Natural killer cell (primary cell): ENCODE results near the gene TMEM52B. TPM values are rescaled to one million over a fixed set of nuclear protein-coding genes. Genes with fewer than 3 reads are reported as not detected.

Experiments
- ATAC-seq, 3 donors: fragments of 150-1000 bp in 2 of 3; fragments of 200-7000 bp in 1 of 3; cut with Tn5 transposase; 1 replicate in 1 of 3; 2 replicates in 2 of 3; pipeline ENCODE4 v1.10.0; 2021; ENCODE audit warnings: mild to moderate bottlenecking in 2 of 3, moderate library complexity in 2 of 3
- DNase-seq, 2 donors: peaks; one replicate each; pipeline versions ENCODE4 v3.0.0 to v3.0.0-alpha.2; 2013 to 2021; ENCODE audit warnings: mixed read lengths in 1 of 2
- H3K27ac ChIP-seq: one replicate; pipeline ENCODE4 v1.5.1; 2013; ENCODE audit warnings: mild to moderate bottlenecking, low read length
- H3K27me3 ChIP-seq: one replicate; pipeline ENCODE4 v1.6.1; 2013; ENCODE audit warnings: low read length; ENCODE audit not compliant: control insufficient read depth, insufficient read depth
- H3K36me3 ChIP-seq: one replicate; pipeline ENCODE4 v1.6.1; 2013; ENCODE audit warnings: low read length; ENCODE audit not compliant: control insufficient read depth, insufficient read depth
- H3K4me1 ChIP-seq: one replicate; pipeline ENCODE4 v1.6.1; 2013; ENCODE audit warnings: low read length; ENCODE audit not compliant: control insufficient read depth, insufficient read depth
- H3K4me3 ChIP-seq: one replicate; pipeline ENCODE4 v1.5.1; 2013; ENCODE audit warnings: low read length
- H3K9me3 ChIP-seq: one replicate; pipeline ENCODE4 v1.6.1; 2013; ENCODE audit warnings: low read length; ENCODE audit not compliant: control insufficient read depth, insufficient read depth
- H3K27ac Mint-ChIP-seq, 2 donors: one replicate each; pipeline ENCODE4 v1.8.0; 2022; ENCODE audit warnings: mild to moderate bottlenecking in 2 of 2, mixed read lengths in 2 of 2, moderate library complexity in 1 of 2
- H3K27me3 Mint-ChIP-seq, 2 donors: one replicate each; pipeline ENCODE4 v1.8.0; 2022; ENCODE audit warnings: low read depth in 2 of 2, mixed read lengths in 2 of 2
- H3K36me3 Mint-ChIP-seq: one replicate; pipeline ENCODE4 v1.8.0; 2022; ENCODE audit warnings: mixed read lengths
- H3K4me1 Mint-ChIP-seq, 2 donors: one replicate each; pipeline ENCODE4 v1.8.0; 2022; ENCODE audit warnings: mixed read lengths in 2 of 2
- H3K4me3 Mint-ChIP-seq: one replicate; pipeline ENCODE4 v1.8.0; 2022; ENCODE audit warnings: mild to moderate bottlenecking, moderate library complexity, mixed read lengths
- H3K9me3 Mint-ChIP-seq, 2 donors: one replicate each; pipeline ENCODE4 v1.8.0; 2022; ENCODE audit warnings: mixed read lengths in 2 of 2
- WGBS: methylation state at CpG from one replicate; pipeline ENCODE4 v1.1.7; 2013; ENCODE audit warnings: missing lambda C conversion rate; ENCODE audit not compliant: insufficient coverage; 5-methylcytosine and 5-hydroxymethylcytosine counted together
- intact Hi-C: fragments of 100-400 bp; cut with micrococcal nuclease; formaldehyde crosslinking; loops from one replicate; pipeline ENCODE4 v1.14.2; 2022
- total RNA-seq, 4 donors: library from RNA; stranded (reverse); fragments of 120-200 nt in 1 of 4; gene quantifications; one replicate each; pipeline versions ENCODE4 v1.2.3 to v1.2.4, GENCODE V29; 2013 to 2022
- TF ChIP-seq, protein P1 (sequence below): fragments of 200-600 bp; IDR thresholded peaks from one replicate; pipeline ENCODE4 v1.8.0; 2022; ENCODE audit warnings: antibody characterized with exemption

The TMEM52B gene
- total RNA-seq, 3 donors from 2014 or later (not counting 1 experiment from before 2014, with no cell fraction given) = 1.5 TPM; not detected in 2

DNA sequence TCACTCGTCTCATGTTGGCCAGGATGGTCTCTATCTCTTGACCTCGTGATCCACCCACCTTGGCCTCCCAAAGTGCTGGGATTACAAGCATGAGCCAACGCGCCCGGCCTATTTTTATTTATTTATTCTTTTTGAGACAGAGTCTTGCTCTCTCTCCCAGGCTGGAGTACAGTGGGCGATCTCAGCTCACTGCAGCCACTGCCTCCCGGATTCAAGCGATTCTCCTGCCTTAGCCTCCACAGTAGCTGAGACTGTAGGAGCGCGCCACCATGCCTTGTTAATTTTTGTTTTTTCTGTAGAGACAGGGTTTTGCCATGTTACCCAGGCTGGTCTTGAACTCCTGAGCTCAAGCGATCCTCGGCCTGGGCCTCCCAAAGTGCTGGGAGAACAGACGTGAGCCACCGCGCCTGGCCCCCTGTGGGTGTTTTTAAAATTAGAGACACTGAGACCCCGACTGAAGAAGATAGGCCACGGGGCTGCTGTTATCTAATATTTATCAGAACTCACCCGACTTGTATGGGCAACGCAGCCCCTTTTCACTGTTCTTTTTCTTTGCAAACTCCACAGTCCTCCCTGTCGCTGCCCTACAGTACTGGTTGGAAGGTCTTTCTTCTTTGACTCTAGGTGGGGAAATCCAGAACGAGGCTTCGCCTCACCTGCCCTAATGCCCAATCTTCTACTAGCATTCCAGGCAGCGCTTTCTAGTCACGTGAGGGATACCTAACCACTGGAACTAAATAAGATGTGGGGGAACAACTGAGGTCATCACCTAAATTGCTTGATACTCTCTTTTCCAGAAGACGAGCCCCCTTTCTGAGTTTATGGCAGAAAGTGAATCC lies 32.5 kb downstream of the TMEM52B start:
- peaks cover 32 to 34% of the 10 kb centered on the region in 2 donors for H3K4me1 Mint-ChIP-seq
- no peak for ATAC-seq
- H3K27ac Mint-ChIP-seq = peak overlapping the region; percentile 91 to 97
- WGBS = 96% methylated on average over 23 of the region's 25 CpGs
- peak overlapping the region; percentile 31 for H3K4me3 Mint-ChIP-seq
- no peaks in the 10 kb centered on the region for H3K27me3 Mint-ChIP-seq
- Histone ChIP-seq H3K9me3 (no peaks in the 10 kb centered on the region), H3K36me3 (no peaks in the 10 kb centered on the region), H3K27ac (no peak overlapping the region), H3K4me1 (peaks cover 35% of the 10 kb centered on the region), H3K27me3 (no peaks in the 10 kb centered on the region), H3K4me3 (no peak overlapping the region)
- H3K9me3 Mint-ChIP-seq = no peaks in the 10 kb centered on the region
- TF ChIP-seq, protein P1, sequence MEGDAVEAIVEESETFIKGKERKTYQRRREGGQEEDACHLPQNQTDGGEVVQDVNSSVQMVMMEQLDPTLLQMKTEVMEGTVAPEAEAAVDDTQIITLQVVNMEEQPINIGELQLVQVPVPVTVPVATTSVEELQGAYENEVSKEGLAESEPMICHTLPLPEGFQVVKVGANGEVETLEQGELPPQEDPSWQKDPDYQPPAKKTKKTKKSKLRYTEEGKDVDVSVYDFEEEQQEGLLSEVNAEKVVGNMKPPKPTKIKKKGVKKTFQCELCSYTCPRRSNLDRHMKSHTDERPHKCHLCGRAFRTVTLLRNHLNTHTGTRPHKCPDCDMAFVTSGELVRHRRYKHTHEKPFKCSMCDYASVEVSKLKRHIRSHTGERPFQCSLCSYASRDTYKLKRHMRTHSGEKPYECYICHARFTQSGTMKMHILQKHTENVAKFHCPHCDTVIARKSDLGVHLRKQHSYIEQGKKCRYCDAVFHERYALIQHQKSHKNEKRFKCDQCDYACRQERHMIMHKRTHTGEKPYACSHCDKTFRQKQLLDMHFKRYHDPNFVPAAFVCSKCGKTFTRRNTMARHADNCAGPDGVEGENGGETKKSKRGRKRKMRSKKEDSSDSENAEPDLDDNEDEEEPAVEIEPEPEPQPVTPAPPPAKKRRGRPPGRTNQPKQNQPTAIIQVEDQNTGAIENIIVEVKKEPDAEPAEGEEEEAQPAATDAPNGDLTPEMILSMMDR = no peak
- no peak for DNase-seq
- H3K36me3 Mint-ChIP-seq = no peaks in the 10 kb centered on the region
- intact Hi-C loops = loop anchor here (5.0 to 10.0 kb wide), 2 partner anchors 286 to 567 kb away; no protein-coding TSS in a partner anchor

- ATAC-seq = peak; percentile 66 to 85 (median 68)
These were observed 33.3 kb downstream of the TMEM52B start for GRCh38 chr12:10211940-10212738.

DNA sequence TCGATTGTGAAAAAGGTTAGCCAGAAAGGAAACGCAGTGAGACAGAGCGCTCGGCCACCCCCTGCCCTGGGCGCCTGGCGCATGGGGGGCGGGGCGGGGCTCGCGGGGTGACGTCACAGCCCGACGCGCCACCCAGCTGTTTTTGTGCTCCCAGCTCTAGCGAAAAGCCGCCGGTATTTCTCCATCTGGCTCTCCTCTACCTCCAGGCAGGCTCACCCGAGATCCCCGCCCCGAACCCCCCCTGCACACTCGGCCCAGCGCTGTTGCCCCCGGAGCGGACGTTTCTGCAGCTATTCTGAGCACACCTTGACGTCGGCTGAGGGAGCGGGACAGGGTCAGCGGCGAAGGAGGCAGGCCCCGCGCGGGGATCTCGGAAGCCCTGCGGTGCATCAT lies 33.9 kb downstream of the TMEM52B start, which contains the start of gene GABARAPL1:
Gene GABARAPL1 (plus strand): TSS at position 139 of the 393 bp plus-strand sequence. CDS start 253 bp downstream, at position 392.
- DNase-seq = peak; percentile 83 to 91
- Histone ChIP-seq H3K36me3 (no peaks in the 10 kb centered on the region), H3K9me3 (no peaks in the 10 kb centered on the region), H3K4me3 (peak within 1 kb of the TSS; percentile 97), H3K27me3 (no peaks in the 10 kb centered on the region), H3K27ac (peak within 1 kb of the TSS; percentile 99), H3K4me1 (peaks cover 38% of the 10 kb centered on the region)
- Mint-ChIP-seq H3K27ac (peak within 1 kb of the TSS; percentile 91 to 97), H3K4me1 (peaks cover 32 to 34% of the 10 kb centered on the region in 2 donors), H3K27me3 (no peaks in the 10 kb centered on the region), H3K36me3 (no peaks in the 10 kb centered on the region), H3K9me3 (no peaks in the 10 kb centered on the region), H3K4me3 (peak within 1 kb of the TSS; percentile 95)
- TF ChIP-seq, protein P1 = no peak
- WGBS = under 1% methylated on average over 35 of the region's 35 CpGs
- ATAC-seq = peak; percentile 63 to 84 (median 72)
- intact Hi-C loops = loop anchor here (1.0 to 10.0 kb wide), 5 partner anchors 16 to 568 kb away; no protein-coding TSS in a partner anchor

More at GRCh38 chr12:10211940-10212738, 33.3 kb downstream of the TMEM52B start:
- no peaks in the 10 kb centered on the region for H3K9me3 Mint-ChIP-seq
- no peaks in the 10 kb centered on the region for H3K36me3 ChIP-seq
- no peaks in the 10 kb centered on the region for H3K9me3 ChIP-seq
- peak; percentile 88 to 92 for DNase-seq
- H3K36me3 Mint-ChIP-seq = no peaks in the 10 kb centered on the region
- peaks cover 32 to 34% of the 10 kb centered on the region in 2 donors for H3K4me1 Mint-ChIP-seq
- TF ChIP-seq, protein P1 = no peak
- H3K4me3 Mint-ChIP-seq = peak overlapping the region; percentile 95
- H3K27ac ChIP-seq = peak overlapping the region; percentile 99
- peaks cover 38% of the 10 kb centered on the region for H3K4me1 ChIP-seq
- no peaks in the 10 kb centered on the region for H3K27me3 ChIP-seq
- peak overlapping the region; percentile 91 to 97 for H3K27ac Mint-ChIP-seq
- 38% methylated on average over 40 of the region's 40 CpGs for WGBS
- intact Hi-C loops = loop anchor here (2.0 to 10.0 kb wide), 3 partner anchors 15 to 567 kb away; no protein-coding TSS in a partner anchor
- peak overlapping the region; percentile 97 for H3K4me3 ChIP-seq
- H3K27me3 Mint-ChIP-seq = no peaks in the 10 kb centered on the region
